ENCODE data around the gene ZBTB48. TPM values are rescaled to one million over a fixed set of nuclear protein-coding genes. Genes with fewer than 3 reads are reported as not detected.
"Not testable (repeated sequence)": the region's sequence is repeated elsewhere in the genome, so short reads cannot be mapped to it uniquely, and the experiment has no call there.

Gene ZBTB48
- polyA plus RNA-seq, 3 donors: 19.0 to 31.4 (median 19.3) TPM

GRCh38 chr1:6624710-6625583 is 45.2 kb downstream of the ZBTB48 start, which contains the start of gene THAP3:
Gene THAP3 (plus strand): TSS chr1:6624868. CDS start chr1:6625219, 351 bp downstream.
- WGBS, 3 donors: 2% methylated on average over 48 to 73 of the region's 73 CpGs
- peak within 1 kb of the TSS; percentile 24 for H3K27ac ChIP-seq (ENCODE audit: low read depth, low read length)

GRCh38 chr1:6625584-6626149 is 45.9 kb downstream of the ZBTB48 start:
- H3K27ac ChIP-seq (ENCODE audit: low read depth, low read length): no peak overlapping the region
- 3 to 8% (median 5%) methylated on average over 25 to 32 of the region's 32 CpGs for WGBS, 3 donors

GRCh38 chr1:6627031-6627430 is 47.2 kb downstream of the ZBTB48 start:
- H3K27ac ChIP-seq (ENCODE audit: low read depth, low read length): no peak overlapping the region
- WGBS, 3 donors: 91 to 94% (median 92%) methylated on average over 9 of the region's 9 CpGs

- H3K27ac ChIP-seq (ENCODE audit: low read depth, low read length): no peak overlapping the region
- 89 to 95% (median 95%) methylated on average over 21 of the region's 21 CpGs for WGBS, 3 donors
Observed at GRCh38 chr1:6627841-6628545, 48.2 kb downstream of the ZBTB48 start.

- H3K27ac ChIP-seq (ENCODE audit: low read depth, low read length): no peak overlapping the region
- WGBS, 3 donors: 83 to 96% (median 91%) methylated on average over 12 of the region's 12 CpGs
Observed at GRCh38 chr1:6628971-6629479, 49.2 kb downstream of the ZBTB48 start.

GRCh38 chr1:6630027-6630426 is 50.2 kb downstream of the ZBTB48 start:
- 89 to 96% (median 94%) methylated on average over 8 of the region's 8 CpGs for WGBS, 3 donors
- H3K27ac ChIP-seq (ENCODE audit: low read depth, low read length): no peak overlapping the region

GRCh38 chr1:6631058-6631457 is 51.3 kb downstream of the ZBTB48 start:
- 92 to 99% (median 98%) methylated on average over 8 of the region's 8 CpGs for WGBS, 3 donors
- no peak overlapping the region for H3K27ac ChIP-seq (ENCODE audit: low read depth, low read length)

- 87 to 88% (median 88%) methylated on average over 30 of the region's 30 CpGs for WGBS, 3 donors
Observed at GRCh38 chr1:6632588-6633514, 53.1 kb downstream of the ZBTB48 start.

GRCh38 chr1:6634371-6635052 is 54.7 kb downstream of the ZBTB48 start:
- no peak overlapping the region for H3K27ac ChIP-seq (ENCODE audit: low read depth, low read length)

More at GRCh38 chr1:6632588-6633514, 53.1 kb downstream of the ZBTB48 start:
- no peak overlapping the region for H3K27ac ChIP-seq (ENCODE audit: low read depth, low read length)

GRCh38 chr1:6635161-6635909 is 55.5 kb downstream of the ZBTB48 start:
- 47 to 88% (median 87%) methylated on average over 20 of the region's 20 CpGs for WGBS, 3 donors
- no peak overlapping the region for H3K27ac ChIP-seq (ENCODE audit: low read depth, low read length)

More at GRCh38 chr1:6634371-6635052, 54.7 kb downstream of the ZBTB48 start:
- WGBS, 3 donors: 65 to 71% (median 68%) methylated on average over 28 to 29 of the region's 29 CpGs

GRCh38 chr1:6635910-6636760 is 56.3 kb downstream of the ZBTB48 start:
- WGBS, 3 donors: 75 to 86% (median 83%) methylated on average over 16 of the region's 16 CpGs
- no peak overlapping the region for H3K27ac ChIP-seq (ENCODE audit: low read depth, low read length)

- H3K27ac ChIP-seq (ENCODE audit: low read depth, low read length): not testable (repeated sequence)
- WGBS, 3 donors: 87 to 99% (median 95%) methylated on average over 6 of the region's 6 CpGs
Observed at GRCh38 chr1:6636778-6637177, 57.0 kb downstream of the ZBTB48 start.

GRCh38 chr1:6637770-6638169 is 58.0 kb downstream of the ZBTB48 start:
- H3K27ac ChIP-seq (ENCODE audit: low read depth, low read length): no peak overlapping the region
- WGBS, 3 donors: 85 to 90% (median 86%) methylated on average over 9 of the region's 9 CpGs

- no peak overlapping the region for H3K27ac ChIP-seq (ENCODE audit: low read depth, low read length)
- 51 to 59% (median 56%) methylated on average over 18 of the region's 18 CpGs for WGBS, 3 donors
Observed at GRCh38 chr1:6638226-6638625, 58.4 kb downstream of the ZBTB48 start.

All from adipose tissue (tissue), 3 donors.